ENCODE measurements around the gene CDKN1C.

GRCh38 chr11:2887515-2888195, 2.1 kb upstream of the CDKN1C start:
- TF ChIP-seq EZH2phosphoT487 (IDR thresholded peaks at IDR 0.05) (no peak), CTCF (IDR thresholded peaks at IDR 0.05) (no peak)

Measured in neural progenitor cell (in vitro differentiated cells).